Hepatocyte (in vitro differentiated cells): Measurements from ENCODE around the gene TMEM179B.

Source experiments
- CTCF ChIP-seq: fragments of 200-600 bp; sonication (generic); IDR thresholded peaks from 2 replicates; pipeline ENCODE4 v1.5.1; 2016; ENCODE audit warnings: antibody characterized with exemption, mild to moderate bottlenecking; ENCODE audit not compliant: poor library complexity
- EZH2 ChIP-seq: fragments of 200-600 bp; sonication (generic); IDR thresholded peaks from 2 replicates; pipeline ENCODE4 v1.6.1; 2016; ENCODE audit warnings: antibody characterized with exemption, mild to moderate bottlenecking, borderline replicate concordance

- no peak for TF ChIP-seq CTCF
- TF ChIP-seq EZH2, result no peak
Observed at GRCh38 chr11:62770778-62771143, 16.4 kb upstream of the TMEM179B start.
